Left ventricle myocardium inferior (tissue), 1 donor: Measurements from ENCODE around the gene MSANTD3. TPM values are rescaled to one million over a fixed set of nuclear protein-coding genes. Genes with fewer than 3 reads are reported as not detected.

ENCODE experiments used
- DNase-seq: peaks from one replicate; pipeline ENCODE4 v3.0.0-alpha.2; 2020
- H3K27ac ChIP-seq: fragments of 200-600 bp; replicated peaks from 2 replicates; pipeline ENCODE4 v1.8.0; 2021
- H3K27me3 ChIP-seq: fragments of 200-600 bp; 2 replicates; pipeline ENCODE4 v1.8.0; 2021; ENCODE audit warnings: low read depth
- H3K36me3 ChIP-seq: fragments of 200-600 bp; 2 replicates; pipeline ENCODE4 v1.8.0; 2021
- H3K4me1 ChIP-seq: fragments of 200-600 bp; 2 replicates; pipeline ENCODE4 v1.8.0; 2021
- H3K4me3 ChIP-seq: fragments of 200-600 bp; 2 replicates; pipeline ENCODE4 v1.8.0; 2021; ENCODE audit warnings: mild to moderate bottlenecking, moderate library complexity
- H3K9me3 ChIP-seq: fragments of 200-600 bp; replicated peaks from 2 replicates; pipeline ENCODE4 v1.8.0; 2021
- CTCF ChIP-seq: fragments of 200-600 bp; IDR thresholded peaks from 2 replicates; pipeline ENCODE4 v1.8.0; 2021; ENCODE audit warnings: antibody characterized with exemption, mild to moderate bottlenecking, borderline replicate concordance
- intact Hi-C: fragments of 100-400 bp; cut with micrococcal nuclease; formaldehyde crosslinking; loops from one replicate; pipeline ENCODE4 v1.11.0; 2022
- total RNA-seq: library from RNA; stranded (reverse); fragmentation: NEBNext Ultra II Directional; extraction: Animal tissue kit (Norgen Biotek cat#: 25700); gene quantifications from one replicate; pipeline ENCODE4 v1.2.1, GENCODE V29; 2021
- donor health status: DM: no; HTN: yes; CAD: no; lungs with severe emphysema.

Gene MSANTD3
- total RNA-seq, 1 donor from 2014 or later: 19.8 TPM

- Histone ChIP-seq H3K27ac (peak overlapping the region; percentile 87), H3K36me3 (no peaks in the 10 kb centered on the region), H3K9me3 (no peaks in the 10 kb centered on the region), H3K27me3 (no peaks in the 10 kb centered on the region), H3K4me1 (peaks cover 35% of the 10 kb centered on the region), H3K4me3 (peak overlapping the region; percentile 76)
- intact Hi-C loops: no loop called here
- no peak for TF ChIP-seq CTCF
- no peak for DNase-seq
Observed at GRCh38 chr9:100426189-100426529, 784 bp upstream of the MSANTD3 start.

GRCh38 chr9:100427366-100428263 is 672 bp downstream of the MSANTD3 start:
- no peaks in the 10 kb centered on the region for H3K36me3 ChIP-seq
- peak; percentile 30 for DNase-seq
- peaks cover 35% of the 10 kb centered on the region for H3K4me1 ChIP-seq
- peak overlapping the region; percentile 89 for H3K4me3 ChIP-seq
- no peaks in the 10 kb centered on the region for H3K9me3 ChIP-seq
- H3K27me3 ChIP-seq: no peaks in the 10 kb centered on the region
- peak overlapping the region; percentile 90 for H3K27ac ChIP-seq
- TF ChIP-seq CTCF: no peak
- intact Hi-C loops: no loop called here

GRCh38 chr9:100428871-100429654 is 2.1 kb downstream of the MSANTD3 start:
- Histone ChIP-seq H3K27ac (peak overlapping the region; percentile 57), H3K36me3 (no peaks in the 10 kb centered on the region), H3K4me3 (no peak overlapping the region), H3K27me3 (no peaks in the 10 kb centered on the region), H3K9me3 (no peaks in the 10 kb centered on the region), H3K4me1 (peaks cover 35% of the 10 kb centered on the region)
- no peak for TF ChIP-seq CTCF
- intact Hi-C loops: no loop called here
- DNase-seq: no peak

- intact Hi-C loops: loop anchor here (10.0 kb wide), 1 partner anchor 76 kb away; the partner anchor contains the start of gene TEX10
Observed at GRCh38 chr9:100430286-100430940, 3.5 kb downstream of the MSANTD3 start.

More at GRCh38 chr9:100430286-100430940, 3.5 kb downstream of the MSANTD3 start:
- DNase-seq: no peak
- peaks cover 3% of the 10 kb centered on the region for H3K9me3 ChIP-seq
- H3K27me3 ChIP-seq: no peaks in the 10 kb centered on the region
- H3K4me3 ChIP-seq: no peak overlapping the region
- no peaks in the 10 kb centered on the region for H3K36me3 ChIP-seq
- TF ChIP-seq CTCF: no peak
- no peak overlapping the region for H3K27ac ChIP-seq
- H3K4me1 ChIP-seq: peaks cover 40% of the 10 kb centered on the region
